ENCODE data around the gene WNT1. TPM values are rescaled to one million over a fixed set of nuclear protein-coding genes. Genes with fewer than 3 reads are reported as not detected.
A peak's percentile ranks its signal among the peaks of the same experiment; 100 is the strongest.

The WNT1 gene
- total RNA-seq, 1 experiment from 2014 or later = not detected

- no peak for DNase-seq (ENCODE audit: low read depth)
These were observed 21.4 kb downstream of the WNT1 start, which contains the start of gene DDN for GRCh38 chr12:48999371-49000131. DDN (minus strand) TSS chr12:48999375; CDS start chr12:48999287, 88 bp downstream.

GRCh38 chr12:49000346-49000745 lies 22.2 kb downstream of the WNT1 start:
- DNase-seq (ENCODE audit: low read depth) = no peak

GRCh38 chr12:49008943-49009342 lies 30.8 kb downstream of the WNT1 start:
- no peak for DNase-seq (ENCODE audit: low read depth)

- DNase-seq (ENCODE audit: low read depth) = no peak
These were observed 32.1 kb downstream of the WNT1 start for GRCh38 chr12:49010092-49010668.

- no peak for DNase-seq (ENCODE audit: low read depth)
These were observed 34.6 kb downstream of the WNT1 start for GRCh38 chr12:49012739-49013138.

GRCh38 chr12:49013428-49013827 lies 35.3 kb downstream of the WNT1 start:
- no peak for DNase-seq (ENCODE audit: low read depth)

- DNase-seq (ENCODE audit: low read depth) = peak; percentile 18
These were observed 36.4 kb downstream of the WNT1 start for GRCh38 chr12:49014547-49014946.

GRCh38 chr12:49015196-49015595 lies 37.1 kb downstream of the WNT1 start:
- DNase-seq (ENCODE audit: low read depth) = no peak

GRCh38 chr12:49017891-49018260 lies 39.8 kb downstream of the WNT1 start:
- DNase-seq (ENCODE audit: low read depth) = peak; percentile 30

GRCh38 chr12:49018261-49019119 lies 40.4 kb downstream of the WNT1 start, which contains the start of gene PRKAG1:
PRKAG1 (minus strand) TSS chr12:49018776; CDS start chr12:49018740, 36 bp downstream.
- peak; percentile 96 for DNase-seq (ENCODE audit: low read depth)

- no peak for DNase-seq (ENCODE audit: low read depth)
These were observed 41.0 kb downstream of the WNT1 start for GRCh38 chr12:49019120-49019430.

GRCh38 chr12:49019443-49020324 lies 41.6 kb downstream of the WNT1 start:
- peak; percentile 32 for DNase-seq (ENCODE audit: low read depth)

- DNase-seq (ENCODE audit: low read depth) = no peak
These were observed 42.3 kb downstream of the WNT1 start for GRCh38 chr12:49020441-49020840.

GRCh38 chr12:49021292-49021915 lies 43.3 kb downstream of the WNT1 start:
- DNase-seq (ENCODE audit: low read depth) = no peak

- no peak for DNase-seq (ENCODE audit: low read depth)
These were observed 44.5 kb downstream of the WNT1 start for GRCh38 chr12:49022558-49023178.

GRCh38 chr12:49023812-49024211 lies 45.7 kb downstream of the WNT1 start:
- no peak for DNase-seq (ENCODE audit: low read depth)

GRCh38 chr12:49024543-49024942 lies 46.4 kb downstream of the WNT1 start:
- DNase-seq (ENCODE audit: low read depth) = no peak

GRCh38 chr12:49025463-49025862 lies 47.3 kb downstream of the WNT1 start:
- DNase-seq (ENCODE audit: low read depth) = no peak

GRCh38 chr12:49026101-49026500 lies 48.0 kb downstream of the WNT1 start:
- DNase-seq (ENCODE audit: low read depth) = no peak
